ENCODE results near the gene HAUS3. TPM values are rescaled to one million over a fixed set of nuclear protein-coding genes. Genes with fewer than 3 reads are reported as not detected.

HAUS3 gene
- total RNA-seq, 1 donor from 2014 or later, result 24.4 TPM

- Histone ChIP-seq H3K4me3 (no peak overlapping the region), H3K27ac (no peak overlapping the region), H3K4me2 (no peak overlapping the region), H4K20me1 (ENCODE audit: low read depth) (peaks cover 72% of the 10 kb centered on the region), H3K4me1 (no peaks in the 10 kb centered on the region), H3K79me2 (ENCODE audit: low read depth) (no peaks in the 10 kb centered on the region), H3K9me3 (ENCODE audit: low read depth) (no peaks in the 10 kb centered on the region), H3F3A (ENCODE audit: low read depth) (no peaks in the 10 kb centered on the region), H2AFZ (replicated peaks) (no peak overlapping the region), H3K36me3 (no peaks in the 10 kb centered on the region), H3K27me3 (no peaks in the 10 kb centered on the region), H3K9ac (peak overlapping the region; percentile 23)
- Mint-ChIP-seq H3K4me1 (peaks cover 5% of the 10 kb centered on the region), H3K36me3 (peaks cover 13% of the 10 kb centered on the region), H3K27me3 (ENCODE audit: insufficient read depth, low read depth) (peaks cover 7% of the 10 kb centered on the region), H3K9me3 (no peaks in the 10 kb centered on the region), H3K27ac (peak overlapping the region; percentile 84), H3K4me3 (no peak overlapping the region)
- TF ChIP-seq CTCF (IDR thresholded peaks at IDR 0.05), result no peak
- TF ChIP-seq EZH2 (IDR thresholded peaks at IDR 0.05), result no peak
- TF ChIP-seq EZH2phosphoT487 (IDR thresholded peaks at IDR 0.05), result no peak
- DNase-seq (ENCODE audit: low spot score), result no peak
Measured at GRCh38 chr4:2253160-2254084, 11.5 kb upstream of the HAUS3 start.

- Mint-ChIP-seq H3K27ac (peak overlapping the region; percentile 84), H3K4me3 (no peak overlapping the region)
Measured at GRCh38 chr4:2252530-2253091, 10.7 kb upstream of the HAUS3 start.

GRCh38 chr4:2251795-2252529, 10.0 kb upstream of the HAUS3 start:
- Mint-ChIP-seq H3K4me3 (no peak overlapping the region), H3K9me3 (no peaks in the 10 kb centered on the region), H3K27me3 (ENCODE audit: insufficient read depth, low read depth) (peaks cover 7% of the 10 kb centered on the region), H3K4me1 (peaks cover 3% of the 10 kb centered on the region), H3K36me3 (peaks cover 13% of the 10 kb centered on the region), H3K27ac (no peak overlapping the region)
- H3K4me2 ChIP-seq, result no peak overlapping the region
- H3K9ac ChIP-seq, result no peak overlapping the region
- H3K4me1 ChIP-seq, result no peaks in the 10 kb centered on the region
- no peaks in the 10 kb centered on the region for H3K9me3 ChIP-seq (ENCODE audit: low read depth)
- no peak for DNase-seq (ENCODE audit: low spot score)
- peaks cover 57% of the 10 kb centered on the region for H4K20me1 ChIP-seq (ENCODE audit: low read depth)
- H3K4me3 ChIP-seq, result no peak overlapping the region
- H3K79me2 ChIP-seq (ENCODE audit: low read depth), result no peaks in the 10 kb centered on the region
- H3K27me3 ChIP-seq, result no peaks in the 10 kb centered on the region
- TF ChIP-seq EZH2phosphoT487 (IDR thresholded peaks at IDR 0.05) (no peak), CTCF (IDR thresholded peaks at IDR 0.05) (no peak)
- H3K36me3 ChIP-seq, result no peaks in the 10 kb centered on the region
- no peaks in the 10 kb centered on the region for H3F3A ChIP-seq (ENCODE audit: low read depth)
- no peak overlapping the region for H3K27ac ChIP-seq
- no peak overlapping the region for H2AFZ ChIP-seq (replicated peaks)

More at GRCh38 chr4:2252530-2253091, 10.7 kb upstream of the HAUS3 start:
- H3K9me3 ChIP-seq (ENCODE audit: low read depth), result no peaks in the 10 kb centered on the region
- peaks cover 3% of the 10 kb centered on the region for H3K4me1 Mint-ChIP-seq
- no peaks in the 10 kb centered on the region for H3K27me3 ChIP-seq
- no peaks in the 10 kb centered on the region for H3K9me3 Mint-ChIP-seq
- no peaks in the 10 kb centered on the region for H3K79me2 ChIP-seq (ENCODE audit: low read depth)
- TF ChIP-seq EZH2 (IDR thresholded peaks at IDR 0.05) (no peak), CTCF (IDR thresholded peaks at IDR 0.05) (no peak), EZH2phosphoT487 (IDR thresholded peaks at IDR 0.05) (no peak)
- no peak overlapping the region for H3K4me3 ChIP-seq
- H3K27ac ChIP-seq, result no peak overlapping the region
- H3K9ac ChIP-seq, result peak overlapping the region; percentile 23
- DNase-seq (ENCODE audit: low spot score), result no peak
- peaks cover 13% of the 10 kb centered on the region for H3K36me3 Mint-ChIP-seq
- H3F3A ChIP-seq (ENCODE audit: low read depth), result no peaks in the 10 kb centered on the region
- H3K4me2 ChIP-seq, result no peak overlapping the region
- H3K27me3 Mint-ChIP-seq (ENCODE audit: insufficient read depth, low read depth), result peaks cover 7% of the 10 kb centered on the region
- no peaks in the 10 kb centered on the region for H3K36me3 ChIP-seq
- H2AFZ ChIP-seq (replicated peaks), result no peak overlapping the region
- peaks cover 63% of the 10 kb centered on the region for H4K20me1 ChIP-seq (ENCODE audit: low read depth)
- no peaks in the 10 kb centered on the region for H3K4me1 ChIP-seq

Measured in neural progenitor cell (in vitro differentiated cells).